Measurements from ENCODE around the gene CXXC4.

- TF ChIP-seq CTCF (IDR thresholded peaks at IDR 0.05): no peak
- no peak for TF ChIP-seq POLR2AphosphoS5 (IDR thresholded peaks at IDR 0.05)
- no peak for TF ChIP-seq POLR2A (IDR thresholded peaks at IDR 0.05)
- TF ChIP-seq EP300 (IDR thresholded peaks at IDR 0.05): no peak
These were observed 12.4 kb upstream of the CXXC4 start for GRCh38 chr4:104507112-104507511.
